K562 (cell line): Measurements from ENCODE around the gene NIPAL3. TPM values are rescaled to one million over a fixed set of nuclear protein-coding genes. Genes with fewer than 3 reads are reported as not detected.
A peak's percentile ranks its signal among the peaks of the same experiment; 100 is the strongest.

Source experiments
- ATAC-seq: fragments of 200-7000 bp; cut with Tn5 transposase; 3 replicates; pipeline ENCODE4 v1.9.1; 2020; ENCODE audit warnings: moderate library complexity
- BruUV-seq: library from RNA; stranded (reverse); fragments of 400-500 nt; replicated peaks from 2 replicates; lab custom pipeline; 2021; lab: Mats Ljungman, UMichigan
- CTCF ChIA-PET: fragments of 300-600 bp; formaldehyde crosslinking; extraction: SDS; loops from one replicate; lab custom pipeline; 2021; ENCODE audit warnings: low intra/inter-chr PET ratio; lab: Yijun Ruan, JAX
- POLR2A ChIA-PET: fragments of 300-600, 350-650 bp; sonication (Branson Sonifier 250); formaldehyde crosslinking; extraction: SDS; loops from one replicate; lab custom pipeline; 2021; ENCODE audit warnings: antibody characterized with exemption, inconsistent platforms; lab: Yijun Ruan, JAX
- DNase-seq, 4 experiments: peaks; one replicate each; pipeline versions ENCODE4 v3.0.0 to v3.0.0-alpha.2; 2011 to 2018; ENCODE audit warnings: low spot score in 3 of 4, mixed read lengths in 3 of 4; ENCODE audit errors: extremely low read depth in 1 of 4
- FAIRE-seq: peaks from 2 replicates; lab custom pipeline; 2011; peaks lifted over from hg19 to GRCh38; lab: Jason Lieb, UNC
- H2AFZ ChIP-seq: 2 replicates; pipeline ENCODE4 v1.6.0; 2011; ENCODE audit warnings: low read depth, low read length, control low read depth, inconsistent platforms
- H3K27ac ChIP-seq: fragments of 200-600 bp; 3 replicates; pipeline ENCODE4 v1.8.0; 2011; ENCODE audit warnings: low read depth, mild to moderate bottlenecking, control low read depth, inconsistent platforms, low read length, moderate library complexity, mixed read lengths; ENCODE audit errors: extremely low read depth
- H3K27me3 ChIP-seq, 2 experiments: fragments of 300-600 bp in 1 of 2; 2 replicates in 1 of 2; 3 replicates in 1 of 2; pipeline versions ENCODE4 v1.6.0 to v1.8.0; 2011; ENCODE audit warnings: inconsistent platforms in 2 of 2, low read length in 2 of 2, mild to moderate bottlenecking in 1 of 2, mixed read lengths in 1 of 2, moderate library complexity in 1 of 2; ENCODE audit not compliant: control insufficient read depth in 2 of 2, insufficient read depth in 2 of 2
- H3K36me3 ChIP-seq: fragments of 300-600 bp; 3 replicates; pipeline ENCODE4 v1.8.0; 2011; ENCODE audit warnings: mild to moderate bottlenecking, low read length, inconsistent platforms; ENCODE audit not compliant: control insufficient read depth, insufficient read depth
- H3K4me1 ChIP-seq, 2 experiments: fragments of 200-600 bp in 1 of 2; replicated peaks in 1 of 2; 2 replicates in 1 of 2; 3 replicates in 1 of 2; pipeline versions ENCODE4 v1.5.1 to v1.8.0; 2011; ENCODE audit warnings: inconsistent platforms in 2 of 2, low read length in 2 of 2, mild to moderate bottlenecking in 1 of 2, mixed read lengths in 1 of 2, moderate library complexity in 1 of 2; ENCODE audit not compliant: control insufficient read depth in 2 of 2, insufficient read depth in 2 of 2
- H3K4me2 ChIP-seq: 2 replicates; pipeline ENCODE4 v1.6.1; 2011; ENCODE audit warnings: low read length, control low read depth, inconsistent platforms, mixed read lengths; ENCODE audit not compliant: insufficient read depth
- H3K4me3 ChIP-seq: fragments of 200-600 bp; sonication (generic), shearing (Covaris generic); 2 replicates; pipeline ENCODE4 v1.5.1; 2016; ENCODE audit warnings: control low read depth, inconsistent platforms
- H3K79me2 ChIP-seq: fragments of 200-600 bp; 3 replicates; pipeline ENCODE4 v1.8.0; 2011; ENCODE audit warnings: low read length, inconsistent platforms; ENCODE audit not compliant: control insufficient read depth, insufficient read depth
- H3K9ac ChIP-seq, 2 experiments: 2 replicates each; pipeline versions ENCODE4 v1.6.0 to v1.6.1; 2011; ENCODE audit warnings: low read depth in 2 of 2, low read length in 2 of 2, control low read depth in 1 of 2, inconsistent platforms in 1 of 2, mild to moderate bottlenecking in 1 of 2, mixed read lengths in 1 of 2; ENCODE audit not compliant: insufficient read depth in 1 of 2
- H3K9me1 ChIP-seq: one replicate; pipeline ENCODE4 v1.6.0; 2011; ENCODE audit warnings: inconsistent platforms, mild to moderate bottlenecking, low read length, moderate library complexity; ENCODE audit not compliant: control insufficient read depth, insufficient read depth
- H3K9me3 ChIP-seq: replicated peaks from 2 replicates; pipeline ENCODE4 v1.5.1; 2011; ENCODE audit warnings: low read depth, low read length, inconsistent platforms; ENCODE audit not compliant: control insufficient read depth, insufficient read depth
- H4K20me1 ChIP-seq: replicated peaks from 2 replicates; pipeline ENCODE4 v1.6.1; 2011; ENCODE audit warnings: low read length, inconsistent platforms, mixed read lengths; ENCODE audit not compliant: control insufficient read depth, insufficient read depth
- CAMTA2 ChIP-seq: fragments of 250-450 bp; sonication (Bioruptor Pico); conservative IDR thresholded peaks from 2 replicates; pipeline ENCODE4 v1.5.1; 2022
- CBX5 ChIP-seq: IDR thresholded peaks from 2 replicates; pipeline ENCODE4 v1.6.1; 2014; ENCODE audit warnings: low read depth, borderline replicate concordance
- CREB1 ChIP-seq, 2 experiments: sonication (generic) in 1 of 2; formaldehyde crosslinking in 1 of 2; IDR thresholded peaks; 2 replicates each; pipeline versions ENCODE4 v1.6.1 to v1.8.0; 2012 to 2022; ENCODE audit warnings: inconsistent platforms in 1 of 2, mild to moderate bottlenecking in 1 of 2, missing genetic modification reagents in 1 of 2, moderate library complexity in 1 of 2
- ETV6 ChIP-seq, 3 experiments: fragments of 150-350 bp in 1 of 3; sonication (generic) in 1 of 3; formaldehyde crosslinking in 1 of 3; IDR thresholded peaks; 2 replicates each; pipeline versions ENCODE4 v1.6.1 to v1.8.0; 2014 to 2022; ENCODE audit warnings: borderline replicate concordance in 2 of 3, low read depth in 2 of 3, antibody characterized with exemption in 1 of 3, low read length in 1 of 3, mild to moderate bottlenecking in 1 of 3, missing genetic modification reagents in 1 of 3
- ILK ChIP-seq: fragments of 450-650 bp; IDR thresholded peaks from 2 replicates; pipeline ENCODE4 v1.6.1; 2016; ENCODE audit warnings: missing genetic modification characterization, low read depth, mild to moderate bottlenecking, missing compliant biosample characterization, moderate library complexity, borderline replicate concordance
- KAT8 ChIP-seq: fragments of 450-650 bp; IDR thresholded peaks from 2 replicates; pipeline ENCODE4 v1.6.1; 2016; ENCODE audit warnings: low read depth, mild to moderate bottlenecking
- SREBF1 ChIP-seq: fragments of 150-350 bp; IDR thresholded peaks from 2 replicates; pipeline ENCODE4 v1.6.1; 2014; ENCODE audit warnings: antibody characterized with exemption, low read depth, low read length, borderline replicate concordance
- ZNF134 ChIP-seq: fragments of 250-450 bp; sonication (Bioruptor Pico); conservative IDR thresholded peaks from 2 replicates; pipeline ENCODE4 v1.4.0; 2020
- ZNF445 ChIP-seq: fragments of 250-450 bp; sonication (Bioruptor Pico); IDR thresholded peaks from 2 replicates; pipeline ENCODE4 v1.4.0; 2020; ENCODE audit warnings: low read depth, mild to moderate bottlenecking, moderate library complexity
- WGBS: fragments of 100-300 bp; shearing (Covaris generic); methylation state at CpG from one replicate; pipeline ENCODE4 v1.1.6; 2016; ENCODE audit warnings: low coverage, mixed read lengths; ENCODE audit not compliant: insufficient coverage; ENCODE audit errors: missing lambda C conversion rate; 5-methylcytosine and 5-hydroxymethylcytosine counted together
- in situ Hi-C: fragments of 300-500 bp; cut with MboI; formaldehyde crosslinking; loops from 4 replicates; pipeline ENCODE4 v1.15.0; 2018; ENCODE audit warnings: inconsistent platforms, mixed read lengths
- intact Hi-C: fragments of 100-400 bp; cut with micrococcal nuclease; formaldehyde crosslinking; loops from 2 replicates; pipeline ENCODE4 v1.14.2; 2022
- polyA plus RNA-seq, 8 experiments: library from polyadenylated mRNA; depleted of rRNA in 4 of 8; stranded (reverse) in 5 of 8; unstranded in 3 of 8; fragments of >200 nt; fragmentation: Nextera tagmentation in 2 of 8; fragmentation: Illumina TruSeq in 1 of 8; extraction: Ambion mirVana in 2 of 8; extraction: Trizol in 1 of 8; gene quantifications; 2 replicates each; pipeline versions ENCODE4 v1.2.1 to v1.2.3, GENCODE V29; 2011 to 2014; ENCODE audit warnings: inconsistent platforms in 1 of 8, missing spikeins in 1 of 8
- total RNA-seq, 7 experiments: library from RNA; depleted of rRNA in 6 of 7; stranded (reverse); fragments of >200 nt in 6 of 7; fragmentation: Illumina TruSeq in 2 of 7; extraction: Trizol in 2 of 7; gene quantifications; 2 replicates each; pipeline versions ENCODE4 v1.2.1 to v1.2.3, GENCODE V29; 2011 to 2021; ENCODE audit warnings: low replicate concordance in 1 of 7
- TF ChIP-seq, protein P1 (sequence below): fragments of 450-650 bp; formaldehyde crosslinking; IDR thresholded peaks from 2 replicates; pipeline ENCODE4 v1.4.0; 2020; ENCODE audit warnings: mild to moderate bottlenecking, mixed read lengths
- TF ChIP-seq, protein P2 (sequence below): fragments of 250-450 bp; sonication (Bioruptor Pico); IDR thresholded peaks from 2 replicates; pipeline ENCODE4 v1.4.0; 2020

NIPAL3 gene
- total and polyA plus RNA-seq, 9 of the 15 experiments (the other 6 are each of a cell fraction or from before 2014, with no cell fraction given): 10.5 to 26.3 (median 16.0) TPM

DNA sequence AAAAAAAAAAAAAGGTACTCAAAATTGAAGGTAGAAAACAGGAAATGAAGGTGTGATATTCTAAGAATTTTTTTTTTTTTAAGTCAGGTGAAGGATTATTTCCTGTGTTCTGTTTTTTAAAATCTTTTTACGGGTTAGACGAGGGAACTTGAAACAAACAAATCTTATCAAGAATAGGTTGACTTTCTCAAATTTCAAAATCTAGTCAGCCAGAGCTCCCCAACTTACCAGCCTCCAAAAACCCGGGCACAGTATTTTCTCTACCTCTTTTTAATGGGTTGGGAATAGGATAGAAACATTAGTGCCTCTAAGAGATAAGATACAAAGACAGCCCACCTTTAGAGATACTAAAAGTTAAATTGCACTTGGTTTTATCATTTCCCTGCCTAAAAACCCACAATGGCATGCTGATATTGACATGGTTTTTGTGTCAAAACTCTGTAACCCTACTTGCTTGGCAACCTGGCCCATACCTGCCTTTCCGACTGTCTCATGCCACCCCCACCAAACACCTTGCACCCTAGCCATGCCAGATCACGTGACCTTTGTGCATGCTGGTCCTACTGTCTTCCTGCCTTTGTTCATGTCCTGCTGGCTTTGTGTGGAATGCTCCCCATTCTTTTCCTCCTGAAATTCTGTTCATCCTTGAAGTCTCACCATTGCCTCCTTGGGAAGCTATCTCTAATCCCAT, 91.2 kb downstream of the NIPAL3 start (continued):
- TF ChIP-seq, protein P1, sequence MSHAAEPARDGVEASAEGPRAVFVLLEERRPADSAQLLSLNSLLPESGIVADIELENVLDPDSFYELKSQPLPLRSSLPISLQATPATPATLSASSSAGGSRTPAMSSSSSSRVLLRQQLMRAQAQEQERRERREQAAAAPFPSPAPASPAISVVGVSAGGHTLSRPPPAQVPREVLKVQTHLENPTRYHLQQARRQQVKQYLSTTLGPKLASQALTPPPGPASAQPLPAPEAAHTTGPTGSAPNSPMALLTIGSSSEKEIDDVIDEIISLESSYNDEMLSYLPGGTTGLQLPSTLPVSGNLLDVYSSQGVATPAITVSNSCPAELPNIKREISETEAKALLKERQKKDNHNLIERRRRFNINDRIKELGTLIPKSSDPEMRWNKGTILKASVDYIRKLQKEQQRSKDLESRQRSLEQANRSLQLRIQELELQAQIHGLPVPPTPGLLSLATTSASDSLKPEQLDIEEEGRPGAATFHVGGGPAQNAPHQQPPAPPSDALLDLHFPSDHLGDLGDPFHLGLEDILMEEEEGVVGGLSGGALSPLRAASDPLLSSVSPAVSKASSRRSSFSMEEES (CRISPR knock-in tag): peak; percentile 96
- TF ChIP-seq CREB1 (IDR thresholded peaks at IDR 0.05) (no peak), CREB1 (CRISPR knock-in tag; IDR thresholded peaks at IDR 0.05) (no peak), CBX5 (no peak), ILK (no peak)

DNA sequence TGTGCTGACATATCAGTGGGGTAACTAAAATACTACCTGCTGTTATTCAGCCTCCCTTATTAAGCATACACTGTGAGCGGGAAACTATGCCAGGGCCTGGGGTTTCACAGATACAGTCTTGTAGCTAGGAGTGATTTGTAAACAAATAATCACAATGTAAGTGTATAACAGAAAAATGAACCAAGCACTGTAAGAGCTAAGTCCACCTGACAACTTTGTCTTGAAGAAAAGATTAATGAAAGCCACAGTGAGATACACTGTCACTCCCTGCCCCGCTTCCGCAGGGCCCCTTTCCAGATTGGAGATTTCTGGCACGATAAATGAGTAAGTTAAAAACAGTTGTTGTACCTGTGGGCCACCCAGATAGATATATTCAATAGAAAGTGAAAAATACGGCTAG, 91.8 kb downstream of the NIPAL3 start:
- FAIRE-seq (no peak), ATAC-seq (no peak), DNase-seq (no peak)
- no peak overlapping the region for H2AFZ ChIP-seq
- no TSS peak for BruUV-seq
- WGBS: 8% methylated on average over 5 of the region's 5 CpGs
- peaks cover 10 to 12% of the 10 kb centered on the region in 2 experiments; a peak in 4 of 5 replicates for H3K4me1 ChIP-seq
- H3K27ac ChIP-seq: no peak overlapping the region
- H3K4me2 ChIP-seq: no peak overlapping the region
- in situ Hi-C loops (no loop called here), intact Hi-C loops (no loop called here)
- H3K79me2 ChIP-seq: no peaks in the 10 kb centered on the region
- POLR2A ChIA-PET: interaction anchor here (0.7 kb wide), 1 partner anchor 166 kb away, joined by 3 read pairs; no protein-coding TSS in a partner anchor
- no peaks in the 10 kb centered on the region for H3K36me3 ChIP-seq
- no peaks in the 10 kb centered on the region for H3K9me3 ChIP-seq
- H3K9me1 ChIP-seq: no peaks in the 10 kb centered on the region
- H3K9ac ChIP-seq: no peak overlapping the region
- CTCF ChIA-PET: no interaction called here
- no peak overlapping the region for H3K4me3 ChIP-seq
- H3K27me3 ChIP-seq: peaks cover 56 to 59% of the 10 kb centered on the region in 2 experiments
- peaks cover 3% of the 10 kb centered on the region; the same call in 1 of the 2 replicates for H4K20me1 ChIP-seq
- no peak for TF ChIP-seq ZNF134 (CRISPR knock-in tag)
- no peak for TF ChIP-seq CAMTA2 (CRISPR knock-in tag)
- no peak for TF ChIP-seq KAT8
- TF ChIP-seq SREBF1: no peak
- TF ChIP-seq, protein P2, sequence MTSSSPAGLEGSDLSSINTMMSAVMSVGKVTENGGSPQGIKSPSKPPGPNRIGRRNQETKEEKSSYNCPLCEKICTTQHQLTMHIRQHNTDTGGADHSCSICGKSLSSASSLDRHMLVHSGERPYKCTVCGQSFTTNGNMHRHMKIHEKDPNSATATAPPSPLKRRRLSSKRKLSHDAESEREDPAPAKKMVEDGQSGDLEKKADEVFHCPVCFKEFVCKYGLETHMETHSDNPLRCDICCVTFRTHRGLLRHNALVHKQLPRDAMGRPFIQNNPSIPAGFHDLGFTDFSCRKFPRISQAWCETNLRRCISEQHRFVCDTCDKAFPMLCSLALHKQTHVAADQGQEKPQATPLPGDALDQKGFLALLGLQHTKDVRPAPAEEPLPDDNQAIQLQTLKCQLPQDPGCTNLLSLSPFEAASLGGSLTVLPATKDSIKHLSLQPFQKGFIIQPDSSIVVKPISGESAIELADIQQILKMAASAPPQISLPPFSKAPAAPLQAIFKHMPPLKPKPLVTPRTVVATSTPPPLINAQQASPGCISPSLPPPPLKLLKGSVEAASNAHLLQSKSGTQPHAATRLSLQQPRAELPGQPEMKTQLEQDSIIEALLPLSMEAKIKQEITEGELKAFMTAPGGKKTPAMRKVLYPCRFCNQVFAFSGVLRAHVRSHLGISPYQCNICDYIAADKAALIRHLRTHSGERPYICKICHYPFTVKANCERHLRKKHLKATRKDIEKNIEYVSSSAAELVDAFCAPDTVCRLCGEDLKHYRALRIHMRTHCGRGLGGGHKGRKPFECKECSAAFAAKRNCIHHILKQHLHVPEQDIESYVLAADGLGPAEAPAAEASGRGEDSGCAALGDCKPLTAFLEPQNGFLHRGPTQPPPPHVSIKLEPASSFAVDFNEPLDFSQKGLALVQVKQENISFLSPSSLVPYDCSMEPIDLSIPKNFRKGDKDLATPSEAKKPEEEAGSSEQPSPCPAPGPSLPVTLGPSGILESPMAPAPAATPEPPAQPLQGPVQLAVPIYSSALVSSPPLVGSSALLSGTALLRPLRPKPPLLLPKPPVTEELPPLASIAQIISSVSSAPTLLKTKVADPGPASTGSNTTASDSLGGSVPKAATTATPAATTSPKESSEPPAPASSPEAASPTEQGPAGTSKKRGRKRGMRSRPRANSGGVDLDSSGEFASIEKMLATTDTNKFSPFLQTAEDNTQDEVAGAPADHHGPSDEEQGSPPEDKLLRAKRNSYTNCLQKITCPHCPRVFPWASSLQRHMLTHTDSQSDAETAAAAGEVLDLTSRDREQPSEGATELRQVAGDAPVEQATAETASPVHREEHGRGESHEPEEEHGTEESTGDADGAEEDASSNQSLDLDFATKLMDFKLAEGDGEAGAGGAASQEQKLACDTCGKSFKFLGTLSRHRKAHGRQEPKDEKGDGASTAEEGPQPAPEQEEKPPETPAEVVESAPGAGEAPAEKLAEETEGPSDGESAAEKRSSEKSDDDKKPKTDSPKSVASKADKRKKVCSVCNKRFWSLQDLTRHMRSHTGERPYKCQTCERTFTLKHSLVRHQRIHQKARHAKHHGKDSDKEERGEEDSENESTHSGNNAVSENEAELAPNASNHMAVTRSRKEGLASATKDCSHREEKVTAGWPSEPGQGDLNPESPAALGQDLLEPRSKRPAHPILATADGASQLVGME (CRISPR knock-in tag): no peak
- no peak for TF ChIP-seq ZNF445 (CRISPR knock-in tag)
- TF ChIP-seq ETV6 (IDR thresholded peaks at IDR 0.05; ENCODE audit: borderline replicate concordance in 1 of 2, low read depth in 2 of 2, low read length in 1 of 2): no peak
- no peak for TF ChIP-seq ETV6 (CRISPR knock-in tag; IDR thresholded peaks at IDR 0.05; ENCODE audit: borderline replicate concordance)
